T-helper 1 cell treated with Interleukin-12 subunit alpha and Interleukin-12 subunit beta and Interleukin-4 antibody, amounts not matched to agents 30 ng/mL and 1 ng/mL, for 36 hours (primary cell): ENCODE measurements around the gene FILIP1L. TPM values are rescaled to one million over a fixed set of nuclear protein-coding genes. Genes with fewer than 3 reads are reported as not detected.

Source experiments
- intact Hi-C: fragments of 100-400 bp; cut with micrococcal nuclease; formaldehyde crosslinking; loops from one replicate; pipeline ENCODE4 v1.15.1; 2024
- total RNA-seq: library from RNA; stranded (reverse); gene quantifications from 2 replicates; pipeline ENCODE4 v1.2.3, GENCODE V29; 2022

Gene FILIP1L
- total RNA-seq, 1 donor from 2014 or later = 15.7 TPM

- intact Hi-C loops = loop anchor here (1.0 to 10.0 kb wide), 2 partner anchors 387 to 1349 kb away; partner anchors contain the start of genes CLDND1 and TBC1D23
Observed at GRCh38 chr3:99873269-99874102, 240.8 kb downstream of the FILIP1L start.

- intact Hi-C loops = loop anchor here (1.0 to 10.0 kb wide), 2 partner anchors 387 to 1348 kb away; partner anchors contain the start of genes CLDND1 and TBC1D23
Observed at GRCh38 chr3:99872923-99873254, 241.4 kb downstream of the FILIP1L start.

- intact Hi-C loops = loop anchor here (10.0 kb wide), 1 partner anchor 1347 kb away; the partner anchor contains the start of gene CLDND1
Observed at GRCh38 chr3:99871231-99872045, 242.9 kb downstream of the FILIP1L start.

GRCh38 chr3:99870712-99871111 is 243.6 kb downstream of the FILIP1L start:
- intact Hi-C loops = loop anchor here (10.0 kb wide), 1 partner anchor 1346 kb away; the partner anchor contains the start of gene CLDND1

GRCh38 chr3:99869621-99870020 is 244.7 kb downstream of the FILIP1L start:
- intact Hi-C loops = loop anchor here (10.0 kb wide), 2 partner anchors 795 to 1345 kb away; partner anchors contain the start of gene CLDND1

- intact Hi-C loops = loop anchor here (1.0 to 10.0 kb wide), 3 partner anchors 8 to 797 kb away; no protein-coding TSS in a partner anchor
Observed at GRCh38 chr3:99868311-99868646, 246.0 kb downstream of the FILIP1L start.

GRCh38 chr3:99867594-99868310 is 246.5 kb downstream of the FILIP1L start:
- intact Hi-C loops = loop anchor here (1.0 to 10.0 kb wide), 5 partner anchors 9 to 797 kb away; partner anchors contain the start of gene CMSS1

- intact Hi-C loops = loop anchor here (2.0 to 10.0 kb wide), 3 partner anchors 18 to 798 kb away; partner anchors contain the start of gene CMSS1
Observed at GRCh38 chr3:99866261-99866761, 248.0 kb downstream of the FILIP1L start.

- intact Hi-C loops = loop anchor here (10.0 kb wide), 1 partner anchor 799 kb away; no protein-coding TSS in a partner anchor
Observed at GRCh38 chr3:99865321-99865720, 249.0 kb downstream of the FILIP1L start.

- intact Hi-C loops = loop anchor here (10.0 kb wide), 1 partner anchor 801 kb away; no protein-coding TSS in a partner anchor
Observed at GRCh38 chr3:99864289-99864688, 250.0 kb downstream of the FILIP1L start.

GRCh38 chr3:99863588-99863987 is 250.7 kb downstream of the FILIP1L start:
- intact Hi-C loops = loop anchor here (10.0 kb wide), 1 partner anchor 801 kb away; no protein-coding TSS in a partner anchor

GRCh38 chr3:99863002-99863401 is 251.3 kb downstream of the FILIP1L start:
- intact Hi-C loops = loop anchor here (10.0 kb wide), 1 partner anchor 802 kb away; no protein-coding TSS in a partner anchor

GRCh38 chr3:99862208-99862607 is 252.1 kb downstream of the FILIP1L start:
- intact Hi-C loops = loop anchor here (10.0 kb wide), 1 partner anchor 803 kb away; no protein-coding TSS in a partner anchor

- intact Hi-C loops = loop anchor here (10.0 kb wide), 1 partner anchor 804 kb away; no protein-coding TSS in a partner anchor
Observed at GRCh38 chr3:99861216-99861615, 253.1 kb downstream of the FILIP1L start.

- intact Hi-C loops = loop anchor here (10.0 kb wide), 1 partner anchor 805 kb away; no protein-coding TSS in a partner anchor
Observed at GRCh38 chr3:99859825-99860224, 254.5 kb downstream of the FILIP1L start.

GRCh38 chr3:99858469-99858868 is 255.8 kb downstream of the FILIP1L start:
- intact Hi-C loops = no loop called here

- intact Hi-C loops = no loop called here
Observed at GRCh38 chr3:99857278-99857677, 257.0 kb downstream of the FILIP1L start.

- intact Hi-C loops = loop anchor here (1.0 kb wide), 1 partner anchor 9 kb away; no protein-coding TSS in a partner anchor
Observed at GRCh38 chr3:99856437-99857220, 257.7 kb downstream of the FILIP1L start.

GRCh38 chr3:99855900-99856299 is 258.4 kb downstream of the FILIP1L start:
- intact Hi-C loops = loop anchor here (1.0 kb wide), 1 partner anchor 9 kb away; no protein-coding TSS in a partner anchor
